Measurements from ENCODE around the gene AFF3.

AFF3 gene

DNA sequence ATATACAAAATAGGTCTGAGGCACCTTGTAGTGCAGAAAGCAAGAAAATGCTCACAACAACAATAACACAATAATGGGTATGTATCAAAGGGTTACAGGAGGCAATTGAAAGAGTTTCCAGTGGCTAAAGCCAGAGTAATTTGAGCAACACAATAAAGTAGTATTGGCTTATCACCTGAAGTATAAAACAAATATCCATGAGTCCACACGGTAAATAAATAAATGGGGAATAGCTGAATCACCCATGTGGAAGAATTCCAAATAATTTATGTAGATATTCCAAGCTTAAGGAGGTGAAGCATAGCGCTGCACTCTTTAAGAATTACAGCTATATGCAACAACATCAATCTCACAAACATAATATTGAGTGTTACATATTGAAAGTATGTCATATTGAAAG is 110.8 kb downstream of the AFF3 start:
- DNase-seq (ENCODE audit: low spot score) (no peak), ATAC-seq (ENCODE audit: low read depth) (no peak)
- H3K4me3 ChIP-seq (ENCODE audit: severe bottlenecking) = no peak overlapping the region
- no peak overlapping the region for H3K27ac ChIP-seq (ENCODE audit: poor library complexity, severe bottlenecking)
- no peaks in the 10 kb centered on the region for H3K4me1 ChIP-seq (ENCODE audit: insufficient read depth, poor library complexity, severe bottlenecking)
- no peaks in the 10 kb centered on the region for H3K36me3 ChIP-seq (ENCODE audit: low read depth)
- H3K9me3 ChIP-seq (ENCODE audit: severe bottlenecking) = no peaks in the 10 kb centered on the region
- TF ChIP-seq, protein P1, sequence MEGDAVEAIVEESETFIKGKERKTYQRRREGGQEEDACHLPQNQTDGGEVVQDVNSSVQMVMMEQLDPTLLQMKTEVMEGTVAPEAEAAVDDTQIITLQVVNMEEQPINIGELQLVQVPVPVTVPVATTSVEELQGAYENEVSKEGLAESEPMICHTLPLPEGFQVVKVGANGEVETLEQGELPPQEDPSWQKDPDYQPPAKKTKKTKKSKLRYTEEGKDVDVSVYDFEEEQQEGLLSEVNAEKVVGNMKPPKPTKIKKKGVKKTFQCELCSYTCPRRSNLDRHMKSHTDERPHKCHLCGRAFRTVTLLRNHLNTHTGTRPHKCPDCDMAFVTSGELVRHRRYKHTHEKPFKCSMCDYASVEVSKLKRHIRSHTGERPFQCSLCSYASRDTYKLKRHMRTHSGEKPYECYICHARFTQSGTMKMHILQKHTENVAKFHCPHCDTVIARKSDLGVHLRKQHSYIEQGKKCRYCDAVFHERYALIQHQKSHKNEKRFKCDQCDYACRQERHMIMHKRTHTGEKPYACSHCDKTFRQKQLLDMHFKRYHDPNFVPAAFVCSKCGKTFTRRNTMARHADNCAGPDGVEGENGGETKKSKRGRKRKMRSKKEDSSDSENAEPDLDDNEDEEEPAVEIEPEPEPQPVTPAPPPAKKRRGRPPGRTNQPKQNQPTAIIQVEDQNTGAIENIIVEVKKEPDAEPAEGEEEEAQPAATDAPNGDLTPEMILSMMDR (IDR thresholded peaks at IDR 0.05; ENCODE audit: poor library complexity, severe bottlenecking) = no peak
- peaks cover 3% of the 10 kb centered on the region for H3K27me3 ChIP-seq (ENCODE audit: insufficient read depth, poor library complexity, severe bottlenecking)

DNA sequence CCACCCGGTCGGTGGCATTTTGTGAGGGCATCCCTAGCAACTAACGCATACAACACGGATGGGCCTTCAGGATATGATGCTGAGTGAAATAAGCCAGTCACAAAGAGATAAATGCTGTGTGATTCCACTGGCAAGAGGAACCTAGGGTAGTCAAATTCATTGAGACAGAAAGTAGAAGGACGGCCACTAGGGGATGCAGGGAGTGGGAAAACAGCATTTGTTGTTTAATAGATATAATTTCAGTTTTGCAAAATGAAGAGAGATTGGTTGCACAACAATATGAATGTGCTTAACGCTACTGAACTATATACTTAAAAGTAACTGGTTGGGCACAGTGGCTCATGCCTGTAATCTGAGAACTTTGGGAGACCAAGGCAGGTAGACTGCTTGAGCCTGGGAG is 112.9 kb downstream of the AFF3 start:
- no peaks in the 10 kb centered on the region for H3K4me1 ChIP-seq (ENCODE audit: insufficient read depth, poor library complexity, severe bottlenecking)
- H3K4me3 ChIP-seq (ENCODE audit: severe bottlenecking) = no peak overlapping the region
- TF ChIP-seq, protein P1 (IDR thresholded peaks at IDR 0.05; ENCODE audit: poor library complexity, severe bottlenecking) = peak; percentile 17
- DNase-seq (ENCODE audit: low spot score) (no peak), ATAC-seq (ENCODE audit: low read depth) (no peak)
- peaks cover 3% of the 10 kb centered on the region for H3K27me3 ChIP-seq (ENCODE audit: insufficient read depth, poor library complexity, severe bottlenecking)
- no peaks in the 10 kb centered on the region for H3K9me3 ChIP-seq (ENCODE audit: severe bottlenecking)
- H3K27ac ChIP-seq (ENCODE audit: poor library complexity, severe bottlenecking) = no peak overlapping the region
- no peaks in the 10 kb centered on the region for H3K36me3 ChIP-seq (ENCODE audit: low read depth)

DNA sequence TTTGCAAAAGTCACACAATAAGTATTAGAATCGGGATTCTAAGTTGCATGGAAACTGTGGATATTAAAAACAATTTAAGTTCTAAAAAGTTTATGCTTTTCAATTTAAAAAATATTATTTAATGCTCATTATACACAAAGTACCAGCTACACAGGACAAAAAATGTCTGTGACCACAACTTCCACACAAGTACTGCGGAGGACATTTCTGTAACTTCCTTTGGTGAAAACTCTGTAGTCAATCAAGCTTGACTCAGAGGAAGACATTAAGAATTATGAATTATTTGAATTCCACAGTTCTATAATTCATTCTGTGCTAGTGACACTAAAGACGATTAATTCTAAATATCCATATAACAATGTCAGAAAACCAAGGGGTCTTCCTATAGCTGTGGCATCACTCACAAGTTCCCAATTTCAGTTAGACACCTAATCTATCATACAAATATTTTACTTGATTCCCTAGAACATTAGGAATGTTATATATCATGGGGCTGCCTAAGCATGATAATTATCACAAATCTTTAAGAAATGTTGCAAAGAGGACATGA is 120.5 kb downstream of the AFF3 start:
- Histone ChIP-seq H3K36me3 (ENCODE audit: low read depth) (no peaks in the 10 kb centered on the region), H3K9me3 (ENCODE audit: severe bottlenecking) (no peaks in the 10 kb centered on the region), H3K27me3 (ENCODE audit: insufficient read depth, poor library complexity, severe bottlenecking) (no peaks in the 10 kb centered on the region), H3K27ac (ENCODE audit: poor library complexity, severe bottlenecking) (no peak overlapping the region), H3K4me3 (ENCODE audit: severe bottlenecking) (no peak overlapping the region), H3K4me1 (ENCODE audit: insufficient read depth, poor library complexity, severe bottlenecking) (no peaks in the 10 kb centered on the region)
- ATAC-seq (ENCODE audit: low read depth) (no peak), DNase-seq (ENCODE audit: low spot score) (no peak)
- TF ChIP-seq, protein P1 (IDR thresholded peaks at IDR 0.05; ENCODE audit: poor library complexity, severe bottlenecking) = no peak

DNA sequence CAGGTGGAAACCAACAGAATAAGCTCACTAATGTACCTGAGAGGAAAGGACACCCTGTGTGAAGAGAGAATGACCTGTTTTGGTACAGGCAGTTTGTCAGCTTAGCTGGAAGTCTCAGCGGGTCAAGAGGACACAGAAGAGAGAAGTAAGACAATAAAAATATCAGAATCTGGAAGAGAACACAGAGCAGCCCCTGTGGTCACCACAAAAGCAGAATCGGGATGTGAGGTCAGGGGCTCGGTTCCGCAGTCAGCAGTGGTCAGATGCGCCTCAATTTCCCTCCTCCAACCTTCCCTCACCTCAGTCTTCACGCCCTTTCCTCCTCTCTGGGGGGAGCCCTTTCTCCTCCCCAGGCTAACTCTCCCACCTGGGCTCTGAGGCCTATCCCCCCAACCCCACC is 122.9 kb downstream of the AFF3 start:
- H3K9me3 ChIP-seq (ENCODE audit: severe bottlenecking) = no peaks in the 10 kb centered on the region
- H3K36me3 ChIP-seq (ENCODE audit: low read depth) = no peaks in the 10 kb centered on the region
- DNase-seq (ENCODE audit: low spot score) = no peak
- H3K4me3 ChIP-seq (ENCODE audit: severe bottlenecking) = no peak overlapping the region
- ATAC-seq (ENCODE audit: low read depth) = no peak
- H3K27me3 ChIP-seq (ENCODE audit: insufficient read depth, poor library complexity, severe bottlenecking) = no peaks in the 10 kb centered on the region
- TF ChIP-seq, protein P1 (IDR thresholded peaks at IDR 0.05; ENCODE audit: poor library complexity, severe bottlenecking) = no peak
- no peaks in the 10 kb centered on the region for H3K4me1 ChIP-seq (ENCODE audit: insufficient read depth, poor library complexity, severe bottlenecking)
- H3K27ac ChIP-seq (ENCODE audit: poor library complexity, severe bottlenecking) = no peak overlapping the region

DNA sequence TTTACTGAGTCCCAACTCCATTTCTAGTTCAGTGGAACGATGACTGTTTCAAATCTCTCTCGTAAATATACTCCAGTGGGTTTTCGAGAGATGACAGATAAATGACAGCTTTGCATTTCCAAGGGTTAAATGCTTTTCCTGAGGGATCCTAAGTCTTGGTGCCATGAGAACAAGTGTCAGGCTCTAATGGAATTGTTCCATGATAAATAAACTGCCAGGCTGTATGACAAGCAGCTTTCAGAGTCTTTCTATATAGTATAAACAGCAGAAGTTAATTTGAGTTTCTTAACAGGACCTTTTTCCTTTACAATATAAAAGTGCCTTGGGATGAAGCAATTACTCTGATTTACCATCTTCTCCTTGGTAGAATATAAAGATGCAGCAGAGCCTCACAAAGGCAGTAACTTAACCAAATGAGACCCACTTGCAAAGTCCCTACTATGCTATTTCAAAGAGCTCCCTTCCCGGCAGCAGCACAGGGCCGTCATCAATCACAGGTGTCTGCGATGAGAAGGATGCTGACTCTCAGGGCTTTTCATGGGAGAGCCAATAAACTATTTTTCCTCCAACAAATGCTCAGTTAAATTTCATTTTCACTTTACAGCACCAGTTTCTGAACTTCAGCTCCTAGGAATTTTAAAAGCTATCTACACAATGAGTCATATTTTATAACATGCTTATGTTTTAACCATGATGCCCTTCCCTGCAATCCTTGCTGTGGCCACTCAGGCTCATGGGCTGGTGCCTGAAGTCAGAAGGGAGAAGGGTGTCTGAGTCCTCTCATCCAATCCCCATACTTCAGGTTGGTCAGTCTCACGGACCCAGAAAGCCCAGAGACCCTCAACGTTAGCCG is 123.8 kb downstream of the AFF3 start:
- DNase-seq (ENCODE audit: low spot score) = no peak
- Histone ChIP-seq H3K4me1 (ENCODE audit: insufficient read depth, poor library complexity, severe bottlenecking) (peaks cover 7% of the 10 kb centered on the region), H3K27me3 (ENCODE audit: insufficient read depth, poor library complexity, severe bottlenecking) (no peaks in the 10 kb centered on the region), H3K4me3 (ENCODE audit: severe bottlenecking) (no peak overlapping the region), H3K36me3 (ENCODE audit: low read depth) (no peaks in the 10 kb centered on the region), H3K9me3 (ENCODE audit: severe bottlenecking) (no peaks in the 10 kb centered on the region), H3K27ac (ENCODE audit: poor library complexity, severe bottlenecking) (no peak overlapping the region)
- TF ChIP-seq, protein P1 (IDR thresholded peaks at IDR 0.05; ENCODE audit: poor library complexity, severe bottlenecking) = no peak
- 0 out of 3 replicates have a peak, but pooled peaks have one; percentile 46 for ATAC-seq (ENCODE audit: low read depth)

Data from RWPE2 (cell line).